Mucosa of rectum (tissue), 2 donors: ENCODE results near the gene ZNF23.

Source experiments
- H3K27ac ChIP-seq, 2 donors: one replicate each; pipeline ENCODE4 v1.7.0; 2013; ENCODE audit warnings: inconsistent platforms in 2 of 2, low read depth in 2 of 2, low read length in 2 of 2
- H3K27me3 ChIP-seq, 2 donors: one replicate each; pipeline ENCODE4 v1.7.0; 2013; ENCODE audit warnings: low read length in 2 of 2; ENCODE audit not compliant: control insufficient read depth in 2 of 2, insufficient read depth in 2 of 2
- H3K36me3 ChIP-seq, 2 donors: one replicate each; pipeline ENCODE4 v1.7.0; 2013; ENCODE audit warnings: low read length in 2 of 2; ENCODE audit not compliant: control insufficient read depth in 2 of 2, insufficient read depth in 2 of 2
- H3K4me1 ChIP-seq, 2 donors: one replicate each; pipeline ENCODE4 v1.7.0; 2013; ENCODE audit warnings: low read length in 2 of 2, mild to moderate bottlenecking in 1 of 2; ENCODE audit not compliant: control insufficient read depth in 2 of 2, insufficient read depth in 2 of 2
- H3K4me3 ChIP-seq, 2 donors: one replicate each; pipeline ENCODE4 v1.7.0; 2013; ENCODE audit warnings: low read length in 2 of 2
- H3K9ac ChIP-seq, 2 donors: one replicate each; pipeline ENCODE4 v1.7.0; 2013; ENCODE audit warnings: low read length in 2 of 2, low read depth in 1 of 2, mild to moderate bottlenecking in 1 of 2
- H3K9me3 ChIP-seq, 2 donors: one replicate each; pipeline ENCODE4 v1.7.0; 2013; ENCODE audit warnings: low read length in 2 of 2; ENCODE audit not compliant: control insufficient read depth in 2 of 2
- donor health status: healthy.
- donor health status: Normal muscosa, but diverticular disease.

The ZNF23 gene

DNA sequence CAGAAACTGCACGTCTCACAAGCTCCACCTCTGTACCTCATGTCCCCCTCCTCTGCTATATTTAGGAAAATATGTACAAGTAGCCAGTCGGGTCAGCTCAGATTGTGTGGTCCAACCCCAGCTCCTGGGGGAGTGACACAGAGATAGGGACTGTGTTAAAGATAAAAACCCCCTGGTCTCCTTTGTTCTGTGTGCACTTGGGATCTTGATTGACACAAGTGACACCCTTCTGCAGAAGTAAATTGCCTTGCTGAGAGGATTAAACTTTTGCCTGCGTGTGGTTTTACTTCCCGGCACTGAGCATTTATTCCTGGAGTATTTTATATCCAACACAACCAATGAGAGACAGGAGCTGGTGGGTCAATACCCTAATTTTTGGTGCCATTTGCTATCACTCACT is 57.7 kb downstream of the ZNF23 start:
- Histone ChIP-seq H3K27ac (no peak overlapping the region), H3K9me3 (no peaks in the 10 kb centered on the region)

DNA sequence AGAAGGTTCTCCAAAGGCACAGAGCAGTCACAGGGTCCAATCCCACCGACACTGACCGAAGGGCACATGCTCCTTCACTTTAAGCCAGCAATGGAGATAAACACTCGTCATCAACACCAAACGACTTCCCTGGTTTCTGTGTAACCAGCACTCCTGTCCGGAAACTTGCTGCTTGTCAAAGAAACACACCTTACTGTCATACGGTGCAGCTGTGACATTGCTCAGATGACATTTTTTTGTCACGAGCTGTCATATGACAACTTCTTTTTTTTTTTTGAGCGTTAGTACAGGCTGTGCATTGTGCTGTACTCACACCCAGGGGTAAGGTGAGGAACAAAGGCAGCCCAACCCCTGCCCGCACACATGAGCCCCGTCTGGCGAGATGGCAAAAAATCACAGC is 59.4 kb downstream of the ZNF23 start:
- Histone ChIP-seq H3K36me3 (no peaks in the 10 kb centered on the region), H3K4me1 (no peaks in the 10 kb centered on the region), H3K9ac (no peak overlapping the region), H3K27me3 (no peaks in the 10 kb centered on the region), H3K4me3 (no peak overlapping the region), H3K27ac (no peak overlapping the region), H3K9me3 (no peaks in the 10 kb centered on the region)

More for the DNA sequence above, 57.7 kb downstream of the ZNF23 start:
- H3K36me3 ChIP-seq: no peaks in the 10 kb centered on the region
- H3K9ac ChIP-seq: no peak overlapping the region
- H3K27me3 ChIP-seq: peaks cover 0 to 3% of the 10 kb centered on the region in 2 donors
- no peak overlapping the region for H3K4me3 ChIP-seq
- no peaks in the 10 kb centered on the region for H3K4me1 ChIP-seq

DNA sequence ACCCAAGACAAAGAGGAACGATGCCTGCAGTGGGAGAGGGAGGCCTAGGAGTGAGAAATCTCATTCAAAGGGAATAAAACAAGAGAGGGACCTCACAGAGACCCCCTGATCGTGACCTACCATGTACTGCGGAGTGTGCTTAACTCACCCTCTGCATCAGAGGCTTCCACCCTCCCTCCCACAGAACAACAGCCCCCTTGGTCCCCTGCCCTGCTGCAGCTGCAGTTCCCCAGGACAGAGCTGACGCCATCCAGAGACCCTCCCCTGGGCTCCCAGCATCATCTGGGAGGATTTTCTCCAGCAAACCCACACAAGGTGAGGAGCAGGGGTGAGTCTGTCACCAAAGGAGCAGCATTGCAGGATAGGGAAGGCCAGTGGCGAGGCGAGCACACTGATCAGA is 60.0 kb downstream of the ZNF23 start:
- Histone ChIP-seq H3K27ac (no peak overlapping the region), H3K27me3 (no peaks in the 10 kb centered on the region), H3K4me3 (no peak overlapping the region), H3K4me1 (no peaks in the 10 kb centered on the region), H3K9me3 (no peaks in the 10 kb centered on the region), H3K36me3 (no peaks in the 10 kb centered on the region), H3K9ac (no peak overlapping the region)

DNA sequence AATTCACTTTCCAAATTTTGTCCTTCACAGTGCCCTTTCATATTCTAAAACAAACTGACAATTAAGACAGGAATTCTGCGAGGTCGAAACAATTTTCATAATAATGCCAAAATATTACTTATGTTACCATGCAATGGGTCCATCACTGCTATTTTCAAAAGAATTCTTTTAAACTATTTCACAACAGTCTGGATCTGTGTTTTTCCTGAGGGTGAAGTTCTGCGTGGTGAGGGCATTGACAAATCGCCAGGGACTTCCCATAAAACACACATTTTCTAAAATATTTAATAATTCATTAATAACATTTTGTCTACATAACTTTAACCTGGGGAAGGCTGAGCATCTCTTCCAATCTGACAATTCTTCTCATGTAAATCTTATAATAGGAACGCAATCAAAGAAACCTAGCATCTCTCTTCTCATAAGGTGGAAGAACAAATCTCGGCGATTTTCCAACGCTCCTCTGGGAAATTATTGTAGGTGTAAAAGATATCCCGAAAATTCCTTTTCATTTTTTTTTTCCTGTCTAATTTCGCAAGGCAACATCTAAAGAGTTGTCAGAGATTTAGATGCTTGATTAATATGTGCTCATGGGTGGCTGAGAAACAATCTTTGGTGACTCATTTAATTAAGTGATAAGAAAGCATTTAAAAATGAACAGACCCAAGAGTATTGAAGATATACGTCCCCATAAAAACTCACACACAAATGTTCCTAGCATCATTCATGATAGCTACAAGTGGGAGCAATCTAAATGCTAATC is 62.1 kb downstream of the ZNF23 start:
- no peaks in the 10 kb centered on the region for H3K4me1 ChIP-seq
- no peaks in the 10 kb centered on the region for H3K27me3 ChIP-seq
- no peak overlapping the region for H3K4me3 ChIP-seq
- no peaks in the 10 kb centered on the region for H3K36me3 ChIP-seq
- H3K9ac ChIP-seq: no peak overlapping the region
- H3K9me3 ChIP-seq: no peaks in the 10 kb centered on the region
- no peak overlapping the region for H3K27ac ChIP-seq
